ENCODE data around the gene AFDN.
A peak's percentile ranks its signal among the peaks of the same experiment; 100 is the strongest.

AFDN gene

GRCh38 chr6:167794161-167795157, 32.3 kb upstream of the AFDN start:
- DNase-seq (ENCODE audit: low spot score) = no peak

GRCh38 chr6:167795321-167795811, 31.3 kb upstream of the AFDN start:
- no peak for DNase-seq (ENCODE audit: low spot score)

- no peak for DNase-seq (ENCODE audit: low spot score)
Observed at GRCh38 chr6:167795874-167796191, 30.9 kb upstream of the AFDN start.

DNA sequence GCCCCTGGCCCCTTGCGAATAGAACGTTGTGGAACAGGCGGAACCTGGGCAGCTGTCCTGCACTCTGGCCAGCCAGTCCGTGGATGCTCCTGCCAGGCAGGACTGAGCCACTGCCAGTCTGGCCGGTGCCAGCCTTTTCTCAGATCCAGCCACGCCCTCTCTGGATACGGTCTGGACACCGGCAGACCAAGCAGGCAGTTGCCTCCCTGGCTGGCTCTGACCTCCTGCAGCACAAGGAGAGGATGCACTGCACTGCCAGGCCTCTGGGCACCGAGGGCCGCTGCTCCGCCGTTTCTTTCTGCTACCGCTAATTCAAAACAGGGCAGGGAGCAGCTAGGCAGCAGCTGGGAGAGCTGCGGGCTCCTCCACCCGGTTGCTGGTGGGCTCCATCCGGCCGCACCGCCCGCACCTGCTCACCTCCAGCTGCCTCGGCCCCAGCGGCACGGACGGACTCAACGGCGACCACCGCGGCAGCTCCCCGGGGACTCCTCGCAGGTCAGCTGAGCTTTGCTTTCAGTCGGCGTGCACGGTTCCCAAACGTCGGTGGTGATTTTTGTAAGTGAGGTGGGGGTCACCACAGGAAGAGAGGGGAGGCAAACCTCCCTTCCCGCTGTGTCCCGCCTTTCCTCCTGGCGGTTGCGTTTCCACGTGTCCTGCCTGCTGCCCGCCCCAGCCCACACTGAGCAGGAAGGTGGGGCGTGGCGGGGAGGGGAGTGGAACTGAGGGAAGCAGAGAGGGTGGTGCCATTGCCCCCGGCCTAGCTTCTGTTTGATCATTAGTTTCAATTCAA, 30.3 kb upstream of the AFDN start:
- no peak for DNase-seq (ENCODE audit: low spot score)

DNA sequence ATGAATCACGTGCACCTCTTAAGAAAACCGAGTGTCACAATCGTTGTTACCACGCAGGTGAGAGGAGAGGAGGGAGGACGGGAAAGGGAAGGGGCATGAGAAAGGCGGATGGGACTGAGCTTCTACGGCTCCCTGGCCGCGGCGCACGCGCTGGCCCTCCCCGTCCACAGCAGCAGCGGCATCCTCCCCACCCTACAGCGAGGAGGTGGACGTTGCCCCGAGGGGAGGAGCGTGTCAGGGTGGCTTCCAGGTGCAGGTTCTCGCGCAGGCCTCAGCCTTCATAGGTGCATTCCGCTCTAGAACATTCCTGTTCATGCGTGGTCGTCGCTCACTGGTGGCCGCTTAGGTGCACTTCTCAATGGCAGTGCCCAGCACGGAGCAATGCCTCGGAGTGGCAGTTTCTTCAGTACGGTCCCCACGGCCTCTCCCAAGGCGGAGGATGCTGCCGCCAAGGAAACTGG, 29.7 kb upstream of the AFDN start:
- DNase-seq (ENCODE audit: low spot score) = no peak

- DNase-seq (ENCODE audit: low spot score) = no peak
Observed at GRCh38 chr6:167797476-167798265, 29.0 kb upstream of the AFDN start.

GRCh38 chr6:167798453-167798852, 28.3 kb upstream of the AFDN start:
- DNase-seq (ENCODE audit: low spot score) = no peak

DNA sequence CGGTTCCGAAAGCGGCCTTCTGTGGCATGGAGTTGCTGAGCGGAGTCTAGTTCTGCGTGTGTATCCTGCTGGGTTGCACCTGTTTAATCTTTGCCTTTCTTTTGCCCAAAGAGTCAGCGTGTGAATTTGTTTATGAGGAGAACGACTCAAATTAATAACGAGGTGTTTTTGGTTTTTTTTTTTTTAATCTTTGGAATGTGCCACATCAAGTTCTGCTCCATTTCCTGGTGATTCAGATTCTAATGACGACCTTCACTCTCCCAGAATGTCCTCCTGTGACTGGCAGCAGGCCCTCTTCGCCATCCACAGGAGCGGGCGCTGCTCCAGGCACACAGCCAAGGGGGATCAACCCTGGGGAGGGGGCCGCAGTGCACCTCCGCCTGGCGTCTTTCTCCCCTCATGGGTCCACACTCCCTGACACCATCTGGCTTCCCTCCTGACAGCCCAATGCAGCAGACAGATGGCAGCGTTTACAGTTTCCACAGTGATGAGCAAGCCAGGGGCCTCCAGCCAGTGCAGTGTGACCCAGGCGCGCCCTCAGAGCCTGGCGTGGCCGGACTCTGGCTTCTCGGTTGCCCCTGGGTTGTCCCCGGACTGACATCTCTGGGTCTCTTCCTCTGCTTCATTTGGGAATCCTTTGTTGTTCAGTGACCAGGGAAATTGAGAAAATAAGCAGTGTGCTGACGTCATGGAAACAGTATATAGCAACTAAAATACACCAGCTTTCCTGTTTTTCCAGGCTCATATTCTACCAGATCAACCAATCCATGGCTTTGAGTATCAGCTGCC, 27.5 kb upstream of the AFDN start:
- no peak for DNase-seq (ENCODE audit: low spot score)

GRCh38 chr6:167800549-167800948, 26.2 kb upstream of the AFDN start:
- DNase-seq (ENCODE audit: low spot score) = no peak

- DNase-seq (ENCODE audit: low spot score) = no peak
Observed at GRCh38 chr6:167801263-167801662, 25.4 kb upstream of the AFDN start.

GRCh38 chr6:167802339-167802738, 24.4 kb upstream of the AFDN start:
- DNase-seq (ENCODE audit: low spot score) = no peak

GRCh38 chr6:167803816-167804215, 22.9 kb upstream of the AFDN start:
- no peak for DNase-seq (ENCODE audit: low spot score)

GRCh38 chr6:167804281-167805013, 22.3 kb upstream of the AFDN start:
- DNase-seq (ENCODE audit: low spot score) = no peak

DNA sequence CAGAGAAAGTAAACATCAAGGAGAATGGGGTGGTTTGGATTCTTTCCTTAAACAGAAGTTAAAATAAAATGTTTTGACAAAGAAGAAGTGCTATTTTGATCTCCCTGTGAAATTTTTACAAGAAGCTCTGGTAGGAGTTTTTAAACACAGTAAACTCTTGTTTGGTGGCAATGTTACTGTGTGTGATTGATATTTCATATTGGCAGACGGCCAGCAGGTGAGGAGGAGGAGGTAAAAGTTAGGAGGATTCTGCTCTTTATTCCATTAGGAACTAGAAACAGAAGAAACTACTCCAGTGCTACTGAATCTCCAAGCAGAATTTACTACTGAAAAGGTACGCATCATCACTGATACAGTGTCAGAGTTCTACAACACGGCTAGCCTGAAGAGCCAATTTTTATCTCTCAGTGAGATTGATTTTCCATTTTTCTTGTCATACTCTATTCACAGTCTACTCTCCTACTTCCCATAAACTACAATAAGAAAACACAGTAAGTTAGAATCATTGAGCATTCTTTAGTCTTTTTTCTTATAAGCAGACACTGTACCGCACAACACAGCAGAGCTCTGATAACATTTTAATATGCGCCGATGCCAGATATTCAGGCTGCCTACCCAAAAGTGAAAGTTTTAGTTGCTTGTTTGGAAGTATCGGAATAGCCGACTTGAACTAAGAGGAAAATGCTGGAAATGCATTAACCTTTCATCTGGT, 21.2 kb upstream of the AFDN start:
- DNase-seq (ENCODE audit: low spot score) = no peak

- peak; percentile 90 for DNase-seq (ENCODE audit: low spot score)
Observed at GRCh38 chr6:167806061-167806700, 20.5 kb upstream of the AFDN start.

GRCh38 chr6:167807200-167807599, 19.5 kb upstream of the AFDN start:
- DNase-seq (ENCODE audit: low spot score) = no peak

GRCh38 chr6:167807756-167808155, 19.0 kb upstream of the AFDN start:
- DNase-seq (ENCODE audit: low spot score) = no peak

DNA sequence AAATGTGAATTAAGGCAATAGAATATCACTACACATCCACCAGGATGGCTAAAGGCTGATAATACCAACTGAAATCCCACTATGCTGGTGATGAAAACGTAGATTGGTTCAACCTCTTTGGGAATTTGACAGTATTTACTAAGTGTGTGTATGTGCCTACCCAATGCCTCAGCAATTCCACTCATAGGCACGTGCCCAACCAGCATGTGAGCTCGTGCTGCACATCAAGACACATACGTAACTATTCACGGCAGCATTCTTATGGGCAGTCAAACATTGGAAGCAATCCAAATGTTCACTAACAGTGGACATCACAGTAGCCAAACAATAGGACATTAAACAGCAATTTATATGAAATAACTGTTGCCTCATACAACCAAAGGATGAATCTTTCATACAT, 15.7 kb upstream of the AFDN start:
- DNase-seq (ENCODE audit: low spot score) = no peak

GRCh38 chr6:167811442-167812087, 15.1 kb upstream of the AFDN start:
- no peak for DNase-seq (ENCODE audit: low spot score)

Measured in HuH-7 (cell line).